Keratinocyte (primary cell): Measurements from ENCODE around the gene PRPF39. TPM values are rescaled to one million over a fixed set of nuclear protein-coding genes. Genes with fewer than 3 reads are reported as not detected.

Source experiments
- DNase-seq: peaks from one replicate; pipeline ENCODE4 v3.0.0-alpha.2; 2011; ENCODE audit warnings: low read depth, missing footprints, low spot score
- FAIRE-seq: peaks from 2 replicates; lab custom pipeline; 2011; peaks lifted over from hg19 to GRCh38; lab: Jason Lieb, UNC
- H2AFZ ChIP-seq: 2 replicates; pipeline ENCODE4 v1.6.0; 2012; ENCODE audit warnings: low read length, control low read depth, inconsistent platforms; ENCODE audit not compliant: control insufficient read depth
- H3K27ac ChIP-seq: 2 replicates; pipeline ENCODE4 v1.5.1; 2011; ENCODE audit warnings: low read length; ENCODE audit not compliant: control insufficient read depth, insufficient read depth
- H3K27me3 ChIP-seq: 3 replicates; pipeline ENCODE4 v1.6.0; 2011; ENCODE audit warnings: low read length; ENCODE audit not compliant: control insufficient read depth, insufficient read depth; ENCODE audit errors: extremely low read depth
- H3K36me3 ChIP-seq, 2 experiments: 2 replicates in 1 of 2; 3 replicates in 1 of 2; pipeline ENCODE4 v1.5.1; 2011; ENCODE audit warnings: low read length in 2 of 2, mild to moderate bottlenecking in 1 of 2; ENCODE audit not compliant: control insufficient read depth in 2 of 2, insufficient read depth in 2 of 2; ENCODE audit errors: extremely low read depth in 1 of 2
- H3K4me1 ChIP-seq: 3 replicates; pipeline ENCODE4 v1.5.1; 2011; ENCODE audit warnings: low read length; ENCODE audit not compliant: control insufficient read depth, insufficient read depth; ENCODE audit errors: extremely low read depth
- H3K4me2 ChIP-seq: 3 replicates; pipeline ENCODE4 v1.6.0; 2011; ENCODE audit warnings: low read depth, low read length; ENCODE audit not compliant: control insufficient read depth, insufficient read depth; ENCODE audit errors: extremely low read depth
- H3K4me3 ChIP-seq, 3 experiments: fragments of 200-600 bp in 1 of 3; sonication (generic) in 1 of 3; 2 replicates in 2 of 3; 3 replicates in 1 of 3; pipeline ENCODE4 v1.5.1; 2011 to 2016; ENCODE audit warnings: low read length in 3 of 3, mild to moderate bottlenecking in 3 of 3, control low read depth in 2 of 3, inconsistent platforms in 1 of 3, low read depth in 1 of 3, mixed read lengths in 1 of 3, mixed run types in 1 of 3, moderate library complexity in 1 of 3; ENCODE audit not compliant: control insufficient read depth in 2 of 3, insufficient read depth in 2 of 3; ENCODE audit errors: extremely low read depth in 1 of 3
- H3K79me2 ChIP-seq: 2 replicates; pipeline ENCODE4 v1.6.0; 2012; ENCODE audit warnings: low read length; ENCODE audit not compliant: control insufficient read depth, insufficient read depth
- H3K9ac ChIP-seq: 3 replicates; pipeline ENCODE4 v1.6.0; 2011; ENCODE audit warnings: low read length; ENCODE audit not compliant: control insufficient read depth, insufficient read depth; ENCODE audit errors: extremely low read depth
- H3K9me1 ChIP-seq: 3 replicates; pipeline ENCODE4 v1.6.0; 2011; ENCODE audit warnings: low read length; ENCODE audit not compliant: control insufficient read depth, insufficient read depth; ENCODE audit errors: extremely low read depth
- H3K9me3 ChIP-seq: 2 replicates; pipeline ENCODE4 v1.5.1; 2012; ENCODE audit warnings: low read depth, low read length; ENCODE audit not compliant: control insufficient read depth
- H4K20me1 ChIP-seq: 3 replicates; pipeline ENCODE4 v1.6.0; 2011; ENCODE audit warnings: low read length; ENCODE audit not compliant: control insufficient read depth, insufficient read depth; ENCODE audit errors: extremely low read depth
- CTCF ChIP-seq, 3 experiments: IDR thresholded peaks in 1 of 3; conservative IDR thresholded peaks in 1 of 3; optimal IDR thresholded peaks in 1 of 3; 2 replicates in 2 of 3; 3 replicates in 1 of 3; pipeline versions ENCODE3 to v1.5.1; 2011; ENCODE audit warnings: low read length in 3 of 3, mild to moderate bottlenecking in 3 of 3, moderate library complexity in 2 of 3, control low read depth in 1 of 3, inconsistent platforms in 1 of 3; ENCODE audit not compliant: insufficient read depth in 2 of 3; ENCODE audit errors: extremely low read depth in 1 of 3
- EZH2 ChIP-seq: IDR thresholded peaks from one replicate; pipeline ENCODE4 v1.6.1; 2012; ENCODE audit warnings: inconsistent platforms, mild to moderate bottlenecking, low read length, moderate library complexity
- dilution Hi-C: fragments of 300-500 bp; cut with MboI; formaldehyde crosslinking; loops from one replicate; pipeline ENCODE4 v1.7.0; 2020; ENCODE audit warnings: low sequenced_read_pairs; ENCODE audit not compliant: extremely low pct_ligation_motif_present
- polyA plus RNA-seq, 5 experiments: library from polyadenylated mRNA; depleted of rRNA in 3 of 5; stranded (reverse) in 3 of 5; stranded (forward) in 1 of 5; unstranded in 1 of 5; fragments of >200 nt; gene quantifications; 1 replicate in 1 of 5; 2 replicates in 3 of 5; 3 replicates in 1 of 5; pipeline versions ENCODE4 v1.2.1 to v1.2.3, GENCODE V29; 2011 to 2012; ENCODE audit warnings: missing spikeins in 2 of 5, low read depth in 1 of 5, low replicate concordance in 1 of 5

Gene PRPF39
- polyA plus RNA-seq, 1 donor (not counting 4 experiments of a cell fraction or from before 2014, with no cell fraction given): 45.5 TPM

- DNase-seq: no peak
- peak; percentile 48 for FAIRE-seq
- peaks cover 38% of the 10 kb centered on the region for H3K4me1 ChIP-seq
- H3K9me1 ChIP-seq: peaks cover 4% of the 10 kb centered on the region
- TF ChIP-seq EZH2 (no peak), CTCF (optimal IDR thresholded peaks at IDR 0.05 in 1 of 3, IDR thresholded peaks at IDR 0.05 in 1 of 3, conservative IDR thresholded peaks at IDR 0.05 in 1 of 3; ENCODE audit: extremely low read depth in 1 of 3, insufficient read depth in 2 of 3, low read length in 3 of 3) (no peak)
- H4K20me1 ChIP-seq: peaks cover 12% of the 10 kb centered on the region
- H3K9ac ChIP-seq: peak overlapping the region; percentile 95
- peak overlapping the region; percentile 55 to 99 (median 85) for H3K4me3 ChIP-seq
- no peak overlapping the region for H2AFZ ChIP-seq
- H3K9me3 ChIP-seq: no peaks in the 10 kb centered on the region
- H3K27ac ChIP-seq: peak overlapping the region; percentile 93
- H3K36me3 ChIP-seq: peaks cover 0 to 4% of the 10 kb centered on the region in 2 experiments
- H3K79me2 ChIP-seq: peaks cover 56% of the 10 kb centered on the region
- dilution Hi-C loops: no loop called here
- peak overlapping the region; percentile 87 for H3K4me2 ChIP-seq
- no peaks in the 10 kb centered on the region for H3K27me3 ChIP-seq
Measured at GRCh38 chr14:45084946-45085346, 1.0 kb downstream of the PRPF39 start.

GRCh38 chr14:45089813-45090212 lies 5.9 kb downstream of the PRPF39 start:
- Histone ChIP-seq H3K4me1 (peaks cover 53% of the 10 kb centered on the region), H3K27me3 (no peaks in the 10 kb centered on the region), H3K79me2 (peaks cover 93% of the 10 kb centered on the region), H4K20me1 (peaks cover 20% of the 10 kb centered on the region), H3K9me3 (no peaks in the 10 kb centered on the region), H3K9ac (no peak overlapping the region), H3K4me2 (peak overlapping the region; percentile 74), H3K36me3 (peaks cover 0 to 4% of the 10 kb centered on the region in 2 experiments), H3K9me1 (peaks cover 6% of the 10 kb centered on the region), H3K4me3 (peak overlapping the region in 1 of 3 experiments; percentile 31), H2AFZ (no peak overlapping the region), H3K27ac (peak overlapping the region; percentile 70)
- no peak for FAIRE-seq
- peak; percentile 30 for DNase-seq
- dilution Hi-C loops: no loop called here
- TF ChIP-seq CTCF (optimal IDR thresholded peaks at IDR 0.05 in 1 of 3, IDR thresholded peaks at IDR 0.05 in 1 of 3, conservative IDR thresholded peaks at IDR 0.05 in 1 of 3; ENCODE audit: extremely low read depth in 1 of 3, insufficient read depth in 2 of 3, low read length in 3 of 3) (no peak), EZH2 (no peak)
